Vagina (tissue), 2 donors: ENCODE results near the gene CHRM2. TPM values are rescaled to one million over a fixed set of nuclear protein-coding genes. Genes with fewer than 3 reads are reported as not detected.

Source experiments
- DNase-seq, 2 donors: peaks; one replicate each; pipeline ENCODE4 v3.0.0-alpha.2; 2017; ENCODE audit errors: extremely low spot score in 2 of 2
- H3K27ac ChIP-seq: fragments of 200-600 bp; sonication (generic); one replicate; pipeline ENCODE4 v1.5.1; 2019
- H3K27me3 ChIP-seq: fragments of 200-600 bp; sonication (generic); one replicate; pipeline ENCODE4 v1.5.1; 2019
- H3K36me3 ChIP-seq, 2 donors: fragments of 200-600 bp; sonication (generic); one replicate each; pipeline ENCODE4 v1.5.1; 2017 to 2019
- H3K4me1 ChIP-seq: fragments of 200-600 bp; sonication (generic); one replicate; pipeline ENCODE4 v1.5.1; 2019
- H3K4me3 ChIP-seq, 2 donors: fragments of 200-600 bp; sonication (generic); 1 replicate in 1 of 2; 2 replicates in 1 of 2; pipeline ENCODE4 v1.5.1; 2016 to 2019
- H3K9me3 ChIP-seq: fragments of 200-600 bp; sonication (generic); one replicate; pipeline ENCODE4 v1.5.1; 2019
- POLR2A ChIP-seq, 2 donors: fragments of 450-650 bp; IDR thresholded peaks; one replicate each; pipeline ENCODE4 v1.6.1; 2017; ENCODE audit warnings: antibody characterized with exemption in 2 of 2, mild to moderate bottlenecking in 2 of 2, moderate library complexity in 2 of 2
- POLR2AphosphoS5 ChIP-seq, 2 donors: sonication (generic); formaldehyde crosslinking; IDR thresholded peaks; one replicate each; pipeline ENCODE4 v1.9.0; 2017; ENCODE audit warnings: antibody characterized with exemption in 2 of 2, mild to moderate bottlenecking in 2 of 2, low read depth in 1 of 2; ENCODE audit not compliant: insufficient read depth in 1 of 2
- intact Hi-C: fragments of 100-400 bp; cut with DNase I; formaldehyde crosslinking; loops from one replicate; pipeline ENCODE4 v1.15.1; 2023
- total RNA-seq: library from RNA; depleted of rRNA; stranded (reverse); fragments of >200 nt; gene quantifications from one replicate; pipeline ENCODE4 v1.2.3, GENCODE V29; 2016
- TF ChIP-seq, protein P1 (sequence below), 3 experiments: fragments of 450-650 bp in 2 of 3; fragments of 200-600 bp in 1 of 3; sonication (generic) in 1 of 3; IDR thresholded peaks; one replicate each; pipeline ENCODE4 v1.5.1; 2017 to 2019; ENCODE audit warnings: antibody characterized with exemption in 3 of 3, mild to moderate bottlenecking in 2 of 3, moderate library complexity in 2 of 3

Gene CHRM2
- total RNA-seq, 1 donor from 2014 or later: 1.2 TPM

DNA sequence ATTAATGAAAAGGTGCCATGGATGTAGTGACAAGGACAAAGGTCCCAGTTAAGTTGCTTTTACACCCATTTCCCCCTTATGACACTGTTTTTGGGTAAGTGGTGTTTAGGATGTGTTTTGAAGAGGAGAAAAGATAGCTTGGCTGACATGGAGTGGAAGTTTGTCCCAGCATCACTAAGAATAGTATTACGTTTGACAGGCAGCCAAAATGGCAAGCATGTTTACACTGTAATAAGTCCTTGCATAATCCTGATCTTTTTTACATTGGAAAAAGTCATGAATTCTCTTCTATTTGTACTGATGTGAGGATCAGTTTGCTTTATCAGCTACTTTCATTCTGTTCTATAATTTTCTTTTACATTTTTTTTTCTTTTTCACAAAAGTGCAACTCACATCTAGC, 137.8 kb downstream of the CHRM2 start:
- intact Hi-C loops: no loop called here
- H3K36me3 ChIP-seq: no peaks in the 10 kb centered on the region
- H3K9me3 ChIP-seq: no peaks in the 10 kb centered on the region
- no peak overlapping the region for H3K27ac ChIP-seq
- TF ChIP-seq POLR2AphosphoS5 (IDR thresholded peaks at IDR 0.05; ENCODE audit: insufficient read depth in 1 of 2, low read depth in 1 of 2): no peak
- TF ChIP-seq, protein P1, sequence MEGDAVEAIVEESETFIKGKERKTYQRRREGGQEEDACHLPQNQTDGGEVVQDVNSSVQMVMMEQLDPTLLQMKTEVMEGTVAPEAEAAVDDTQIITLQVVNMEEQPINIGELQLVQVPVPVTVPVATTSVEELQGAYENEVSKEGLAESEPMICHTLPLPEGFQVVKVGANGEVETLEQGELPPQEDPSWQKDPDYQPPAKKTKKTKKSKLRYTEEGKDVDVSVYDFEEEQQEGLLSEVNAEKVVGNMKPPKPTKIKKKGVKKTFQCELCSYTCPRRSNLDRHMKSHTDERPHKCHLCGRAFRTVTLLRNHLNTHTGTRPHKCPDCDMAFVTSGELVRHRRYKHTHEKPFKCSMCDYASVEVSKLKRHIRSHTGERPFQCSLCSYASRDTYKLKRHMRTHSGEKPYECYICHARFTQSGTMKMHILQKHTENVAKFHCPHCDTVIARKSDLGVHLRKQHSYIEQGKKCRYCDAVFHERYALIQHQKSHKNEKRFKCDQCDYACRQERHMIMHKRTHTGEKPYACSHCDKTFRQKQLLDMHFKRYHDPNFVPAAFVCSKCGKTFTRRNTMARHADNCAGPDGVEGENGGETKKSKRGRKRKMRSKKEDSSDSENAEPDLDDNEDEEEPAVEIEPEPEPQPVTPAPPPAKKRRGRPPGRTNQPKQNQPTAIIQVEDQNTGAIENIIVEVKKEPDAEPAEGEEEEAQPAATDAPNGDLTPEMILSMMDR (IDR thresholded peaks at IDR 0.05): no peak
- TF ChIP-seq POLR2A (IDR thresholded peaks at IDR 0.05): no peak
- no peak overlapping the region for H3K4me3 ChIP-seq
- no peak for DNase-seq
- peaks cover 8% of the 10 kb centered on the region for H3K4me1 ChIP-seq
- no peaks in the 10 kb centered on the region for H3K27me3 ChIP-seq

DNA sequence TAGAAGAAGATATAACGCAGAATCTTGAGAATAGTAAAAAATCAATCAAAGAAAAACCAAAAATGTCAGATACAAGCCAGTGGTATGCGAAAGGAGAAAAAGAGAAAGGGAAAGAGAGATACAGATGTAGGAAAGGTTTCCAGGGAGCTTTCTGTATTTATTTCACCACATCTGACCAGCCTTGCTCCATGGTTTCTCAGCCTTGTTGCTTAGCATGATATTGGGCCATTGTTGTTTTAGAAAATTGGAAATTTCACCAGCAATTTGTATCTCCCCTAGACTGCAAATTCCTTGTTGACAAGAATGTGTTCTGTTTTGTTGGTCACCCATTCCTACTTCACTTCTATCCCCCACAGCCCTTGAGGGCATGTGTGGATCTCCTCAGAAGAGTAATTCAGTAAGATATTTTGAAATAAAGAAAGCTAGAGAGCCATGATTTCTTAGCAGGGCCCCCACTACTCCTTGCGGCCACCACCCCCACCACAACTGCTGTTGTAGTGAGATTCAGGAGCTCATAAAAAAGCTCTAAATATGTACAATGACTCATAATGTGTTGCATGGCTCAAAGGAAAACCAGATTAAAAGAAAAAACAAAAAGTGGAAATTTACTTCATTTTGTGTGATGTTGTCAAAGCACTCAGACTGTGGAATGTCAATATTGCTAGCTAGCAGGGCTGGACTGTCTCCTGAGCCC, 138.7 kb downstream of the CHRM2 start:
- intact Hi-C loops: no loop called here
- no peaks in the 10 kb centered on the region for H3K36me3 ChIP-seq
- DNase-seq: no peak
- no peaks in the 10 kb centered on the region for H3K9me3 ChIP-seq
- peaks cover 8% of the 10 kb centered on the region for H3K4me1 ChIP-seq
- TF ChIP-seq POLR2AphosphoS5 (IDR thresholded peaks at IDR 0.05; ENCODE audit: insufficient read depth in 1 of 2, low read depth in 1 of 2) (no peak), POLR2A (IDR thresholded peaks at IDR 0.05) (no peak)
- TF ChIP-seq, protein P1 (IDR thresholded peaks at IDR 0.05): no peak
- H3K27ac ChIP-seq: no peak overlapping the region
- H3K4me3 ChIP-seq: no peak overlapping the region
- no peaks in the 10 kb centered on the region for H3K27me3 ChIP-seq

DNA sequence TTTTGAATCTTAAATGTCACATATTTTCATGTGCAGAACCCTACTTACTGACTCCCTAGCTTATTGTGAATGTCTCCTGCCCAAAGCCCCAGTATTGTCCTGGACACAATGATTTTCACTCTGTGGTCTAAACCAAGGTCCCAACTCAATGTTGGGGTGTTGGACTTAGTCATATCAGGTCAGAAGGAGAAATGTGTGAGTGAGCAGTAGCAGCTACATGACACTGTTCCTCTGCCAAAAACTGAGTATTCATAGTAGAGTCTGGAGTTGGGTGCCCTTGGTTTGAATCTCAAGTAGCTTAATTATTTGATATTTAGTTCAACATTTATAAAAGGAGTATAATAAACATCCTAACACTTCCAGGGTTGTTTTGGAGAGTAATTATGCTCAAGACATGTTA, 141.0 kb downstream of the CHRM2 start:
- H3K9me3 ChIP-seq: no peaks in the 10 kb centered on the region
- DNase-seq: no peak
- TF ChIP-seq, protein P1 (IDR thresholded peaks at IDR 0.05): no peak
- TF ChIP-seq POLR2A (IDR thresholded peaks at IDR 0.05): no peak
- no peak for TF ChIP-seq POLR2AphosphoS5 (IDR thresholded peaks at IDR 0.05; ENCODE audit: insufficient read depth in 1 of 2, low read depth in 1 of 2)
- no peaks in the 10 kb centered on the region for H3K27me3 ChIP-seq
- no peaks in the 10 kb centered on the region for H3K36me3 ChIP-seq
- no peak overlapping the region for H3K4me3 ChIP-seq
- peaks cover 8% of the 10 kb centered on the region for H3K4me1 ChIP-seq
- intact Hi-C loops: no loop called here
- no peak overlapping the region for H3K27ac ChIP-seq

DNA sequence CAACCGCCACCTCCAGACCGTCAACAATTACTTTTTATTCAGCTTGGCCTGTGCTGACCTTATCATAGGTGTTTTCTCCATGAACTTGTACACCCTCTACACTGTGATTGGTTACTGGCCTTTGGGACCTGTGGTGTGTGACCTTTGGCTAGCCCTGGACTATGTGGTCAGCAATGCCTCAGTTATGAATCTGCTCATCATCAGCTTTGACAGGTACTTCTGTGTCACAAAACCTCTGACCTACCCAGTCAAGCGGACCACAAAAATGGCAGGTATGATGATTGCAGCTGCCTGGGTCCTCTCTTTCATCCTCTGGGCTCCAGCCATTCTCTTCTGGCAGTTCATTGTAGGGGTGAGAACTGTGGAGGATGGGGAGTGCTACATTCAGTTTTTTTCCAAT, 146.6 kb downstream of the CHRM2 start:
- TF ChIP-seq POLR2A (IDR thresholded peaks at IDR 0.05): no peak
- TF ChIP-seq, protein P1 (IDR thresholded peaks at IDR 0.05): no peak
- TF ChIP-seq POLR2AphosphoS5 (IDR thresholded peaks at IDR 0.05; ENCODE audit: insufficient read depth in 1 of 2, low read depth in 1 of 2): no peak
- DNase-seq: no peak
- intact Hi-C loops: no loop called here
- Histone ChIP-seq H3K4me3 (no peak overlapping the region), H3K36me3 (no peaks in the 10 kb centered on the region), H3K27ac (no peak overlapping the region), H3K9me3 (no peaks in the 10 kb centered on the region), H3K27me3 (no peaks in the 10 kb centered on the region), H3K4me1 (no peaks in the 10 kb centered on the region)

DNA sequence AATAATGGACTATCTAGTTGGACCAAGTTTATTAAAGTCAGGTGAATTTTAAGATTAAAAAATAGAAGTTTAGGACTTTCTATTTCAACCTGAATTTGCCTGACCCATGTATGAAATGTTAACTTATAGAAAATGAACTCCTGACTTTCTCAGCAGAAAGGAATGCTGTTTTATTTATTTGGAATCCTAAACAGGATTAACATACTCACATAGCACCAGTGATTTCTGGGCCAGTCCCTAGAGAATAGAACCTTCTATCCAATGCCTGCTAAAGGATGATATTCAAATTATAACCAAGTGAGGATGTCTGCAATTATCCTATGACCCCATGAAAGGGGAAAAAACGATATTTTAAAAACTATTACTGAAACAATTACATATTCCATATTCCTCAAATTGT, 148.8 kb downstream of the CHRM2 start:
- TF ChIP-seq POLR2A (IDR thresholded peaks at IDR 0.05) (no peak), POLR2AphosphoS5 (IDR thresholded peaks at IDR 0.05; ENCODE audit: insufficient read depth in 1 of 2, low read depth in 1 of 2) (no peak)
- TF ChIP-seq, protein P1 (IDR thresholded peaks at IDR 0.05): no peak
- Histone ChIP-seq H3K36me3 (no peaks in the 10 kb centered on the region), H3K4me3 (no peak overlapping the region), H3K9me3 (no peaks in the 10 kb centered on the region), H3K4me1 (no peaks in the 10 kb centered on the region), H3K27ac (no peak overlapping the region), H3K27me3 (no peaks in the 10 kb centered on the region)
- intact Hi-C loops: no loop called here
- DNase-seq: no peak
